SK-N-SH (cell line): Measurements from ENCODE around the gene ITGAE.

Source experiments
- CHD2 ChIP-seq: fragments of 150-350 bp; IDR thresholded peaks from 2 replicates; pipeline ENCODE4 v1.6.1; 2018; ENCODE audit warnings: low read length; ENCODE audit not compliant: partially characterized antibody
- EP300 ChIP-seq, 2 experiments: IDR thresholded peaks; 2 replicates each; pipeline versions ENCODE4 v1.4.0 to v1.6.1; 2012; ENCODE audit warnings: borderline replicate concordance in 1 of 2, low read depth in 1 of 2, low read length in 1 of 2
- EZH2phosphoT487 ChIP-seq: fragments of 200-600 bp; sonication (generic); IDR thresholded peaks from 2 replicates; pipeline ENCODE4 v1.6.1; 2017; ENCODE audit warnings: low read depth, mixed run types, mild to moderate bottlenecking, antibody characterized with exemption, moderate library complexity, borderline replicate concordance
- GABPA ChIP-seq: IDR thresholded peaks from 2 replicates; pipeline ENCODE4 v1.4.0; 2012; ENCODE audit warnings: low read depth, mild to moderate bottlenecking
- GATA2 ChIP-seq: sonication (generic); formaldehyde crosslinking; IDR thresholded peaks from 2 replicates; pipeline ENCODE4 v1.5.0; 2020; ENCODE audit warnings: mild to moderate bottlenecking, missing genetic modification reagents
- RAD21 ChIP-seq: IDR thresholded peaks from 2 replicates; pipeline ENCODE4 v1.6.1; 2012; ENCODE audit warnings: mild to moderate bottlenecking, low read length
- RFX5 ChIP-seq: IDR thresholded peaks from 2 replicates; pipeline ENCODE4 v1.6.1; 2012; ENCODE audit warnings: mild to moderate bottlenecking, improper control_type of control experiment, low read length
- TAF1 ChIP-seq: IDR thresholded peaks from 2 replicates; pipeline ENCODE4 v1.6.1; 2012; ENCODE audit warnings: low read depth, mild to moderate bottlenecking, low read length, moderate library complexity, borderline replicate concordance
- TCF12 ChIP-seq: IDR thresholded peaks from 2 replicates; pipeline ENCODE4 v1.4.0; 2012
- USF1 ChIP-seq: IDR thresholded peaks from 2 replicates; pipeline ENCODE4 v1.4.0; 2012; ENCODE audit warnings: low read depth, borderline replicate concordance
- USF2 ChIP-seq: fragments of 150-350 bp; IDR thresholded peaks from 2 replicates; pipeline ENCODE4 v1.6.1; 2017; ENCODE audit warnings: antibody characterized with exemption, low read length, low read depth, borderline replicate concordance
- TF ChIP-seq, protein P1 (sequence below): fragments of 200-600 bp; sonication (generic); IDR thresholded peaks from 2 replicates; pipeline ENCODE4 v1.6.1; 2017; ENCODE audit warnings: antibody characterized with exemption, mild to moderate bottlenecking, moderate library complexity
- TF ChIP-seq, protein P2 (sequence below): IDR thresholded peaks from 2 replicates; pipeline ENCODE4 v1.4.0; 2012; ENCODE audit warnings: low read depth

DNA sequence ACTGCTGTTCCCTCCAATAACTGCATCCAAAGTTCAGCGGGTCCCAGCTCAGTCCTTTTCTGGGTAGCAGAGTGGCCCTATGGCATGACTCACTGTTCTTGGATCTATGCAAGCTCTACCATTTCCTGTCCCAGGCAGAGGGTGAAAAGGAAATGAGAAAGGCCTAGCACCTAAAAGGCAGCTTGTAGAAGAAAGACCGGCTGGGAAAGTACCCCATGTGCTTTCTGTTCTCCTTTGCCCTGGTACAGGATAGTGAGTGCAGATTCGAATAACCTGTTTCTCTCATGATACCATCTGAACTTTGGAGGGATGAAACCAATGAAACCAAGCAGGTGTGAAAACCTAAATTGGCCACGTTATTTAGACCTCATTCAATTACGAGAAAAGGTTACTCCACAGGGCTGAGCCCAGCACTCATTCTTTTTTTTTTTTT, 90.0 kb downstream of the ITGAE start:
- TF ChIP-seq CHD2 (no peak), TCF12 (no peak), USF1 (no peak), RFX5 (no peak), USF2 (no peak), TAF1 (no peak), EP300 (IDR thresholded peaks at IDR 0.05; ENCODE audit: borderline replicate concordance in 1 of 2, low read depth in 1 of 2, low read length in 1 of 2) (no peak), RAD21 (no peak), GABPA (peak; percentile 20; the same call in 1 of the 2 replicates), GATA2 (no peak), EZH2phosphoT487 (no peak)
- TF ChIP-seq, protein P1, sequence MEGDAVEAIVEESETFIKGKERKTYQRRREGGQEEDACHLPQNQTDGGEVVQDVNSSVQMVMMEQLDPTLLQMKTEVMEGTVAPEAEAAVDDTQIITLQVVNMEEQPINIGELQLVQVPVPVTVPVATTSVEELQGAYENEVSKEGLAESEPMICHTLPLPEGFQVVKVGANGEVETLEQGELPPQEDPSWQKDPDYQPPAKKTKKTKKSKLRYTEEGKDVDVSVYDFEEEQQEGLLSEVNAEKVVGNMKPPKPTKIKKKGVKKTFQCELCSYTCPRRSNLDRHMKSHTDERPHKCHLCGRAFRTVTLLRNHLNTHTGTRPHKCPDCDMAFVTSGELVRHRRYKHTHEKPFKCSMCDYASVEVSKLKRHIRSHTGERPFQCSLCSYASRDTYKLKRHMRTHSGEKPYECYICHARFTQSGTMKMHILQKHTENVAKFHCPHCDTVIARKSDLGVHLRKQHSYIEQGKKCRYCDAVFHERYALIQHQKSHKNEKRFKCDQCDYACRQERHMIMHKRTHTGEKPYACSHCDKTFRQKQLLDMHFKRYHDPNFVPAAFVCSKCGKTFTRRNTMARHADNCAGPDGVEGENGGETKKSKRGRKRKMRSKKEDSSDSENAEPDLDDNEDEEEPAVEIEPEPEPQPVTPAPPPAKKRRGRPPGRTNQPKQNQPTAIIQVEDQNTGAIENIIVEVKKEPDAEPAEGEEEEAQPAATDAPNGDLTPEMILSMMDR: no peak
- TF ChIP-seq, protein P2, sequence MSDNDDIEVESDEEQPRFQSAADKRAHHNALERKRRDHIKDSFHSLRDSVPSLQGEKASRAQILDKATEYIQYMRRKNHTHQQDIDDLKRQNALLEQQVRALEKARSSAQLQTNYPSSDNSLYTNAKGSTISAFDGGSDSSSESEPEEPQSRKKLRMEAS: no peak
